Activated CD4-positive, alpha-beta T cell treated with anti-CD3 and anti-CD28 coated beads, Interleukin-2, amount 50 U/mL, for 24 hours (primary cell): ENCODE measurements around the gene HMCN2.

Experiments used
- DNase-seq, 2 donors: peaks; one replicate each; pipeline ENCODE4 v3.0.0-alpha.2; 2020; ENCODE audit warnings: low read depth in 1 of 2, low spot score in 1 of 2

HMCN2 gene

GRCh38 chr9:130290291-130291181 is 25.0 kb downstream of the HMCN2 start:
- no peak for DNase-seq

- DNase-seq = no peak
Observed at GRCh38 chr9:130291474-130291873, 25.9 kb downstream of the HMCN2 start.

DNA sequence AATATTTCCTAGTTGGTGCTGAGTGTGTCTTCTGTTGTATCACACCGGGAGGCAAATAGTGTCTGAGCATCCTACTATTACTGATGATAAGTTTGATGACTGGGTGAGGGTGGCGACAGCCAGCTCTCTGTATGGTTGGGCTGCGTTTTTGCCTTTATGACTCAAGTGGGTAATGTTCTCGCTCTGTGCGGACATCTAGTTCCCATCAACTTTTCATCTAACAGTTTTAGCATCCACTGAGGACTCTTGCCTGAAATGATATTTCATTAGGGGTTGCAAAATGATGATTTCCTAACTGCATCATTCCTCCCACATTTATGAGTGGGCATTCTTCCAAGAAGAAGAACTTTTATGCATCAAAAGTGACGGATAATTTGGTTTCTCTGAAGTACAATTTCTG is 26.5 kb downstream of the HMCN2 start:
- no peak for DNase-seq

DNA sequence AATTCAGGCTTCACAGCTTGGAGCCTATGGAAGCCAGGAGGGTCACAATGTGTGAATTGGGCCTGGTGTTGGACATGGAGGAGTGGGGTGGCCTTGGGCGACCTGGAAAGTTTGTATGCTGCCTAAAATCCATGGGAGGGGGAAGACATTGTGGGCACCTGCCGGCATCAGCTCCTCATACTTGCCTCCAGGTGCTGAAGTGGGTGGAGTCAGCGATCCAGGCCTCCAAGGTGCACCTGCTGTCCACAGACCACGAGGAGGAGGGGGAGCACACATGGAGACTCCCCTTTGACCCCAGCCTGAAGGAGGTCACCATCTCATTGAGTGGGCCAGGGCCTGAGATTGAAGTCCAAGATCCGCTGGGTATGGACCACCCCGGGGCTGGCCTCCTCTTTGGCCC is 29.1 kb downstream of the HMCN2 start:
- no peak for DNase-seq

GRCh38 chr9:130295431-130295830 is 29.9 kb downstream of the HMCN2 start:
- no peak for DNase-seq

DNA sequence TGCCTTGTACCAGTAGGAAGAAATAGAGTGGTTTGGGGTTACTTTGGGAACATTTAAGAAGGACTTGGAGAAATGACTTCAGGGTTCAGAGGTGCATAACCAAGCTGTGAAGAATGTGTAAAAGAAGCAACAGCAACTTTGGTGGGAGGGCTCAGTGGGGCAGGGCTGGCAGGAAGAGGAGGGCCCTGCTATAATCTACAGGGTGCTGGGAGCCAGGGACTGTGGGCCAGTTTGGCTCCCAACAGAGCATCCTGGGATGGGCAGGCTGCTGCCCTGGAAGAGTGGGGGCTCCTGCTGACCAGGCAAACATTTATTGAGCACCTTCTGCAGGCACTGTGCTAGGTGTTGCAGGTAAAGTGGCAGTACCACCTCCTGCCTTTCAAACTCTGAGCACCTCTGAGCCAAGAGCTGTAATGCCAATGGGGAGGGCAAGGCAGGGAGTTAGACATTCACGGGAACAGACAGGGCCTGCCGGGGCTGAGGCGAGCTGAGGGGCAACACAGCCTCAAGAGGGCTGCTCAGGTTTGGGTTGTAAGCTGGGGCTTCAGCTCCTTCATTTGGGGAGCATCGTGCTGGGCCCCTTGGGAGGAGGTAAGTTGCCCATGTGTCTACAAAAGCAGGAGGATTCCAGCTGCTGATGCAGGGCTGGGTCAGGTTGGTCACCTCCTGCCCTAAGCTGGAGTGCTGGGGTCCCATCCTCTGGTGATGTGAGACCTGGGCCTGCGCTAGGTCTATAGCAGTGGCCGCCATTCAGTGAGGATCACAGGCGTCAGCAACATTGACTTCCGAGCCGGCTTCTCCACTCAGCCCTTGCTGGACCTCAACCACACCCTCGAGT is 30.6 kb downstream of the HMCN2 start:
- no peak for DNase-seq

DNA sequence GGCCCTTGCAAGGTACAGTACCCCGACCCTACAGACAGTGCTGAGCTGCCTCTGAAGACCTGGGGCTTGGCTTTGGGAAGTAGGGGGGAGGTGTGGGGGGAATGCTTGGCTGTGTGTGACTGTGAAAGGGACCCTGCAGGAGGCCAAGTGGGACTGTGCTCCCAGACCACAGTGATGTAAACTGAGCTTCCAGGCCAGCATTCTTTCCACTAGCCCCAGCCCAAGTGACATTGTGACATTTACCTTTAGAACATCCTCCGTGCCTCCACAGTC is 31.2 kb downstream of the HMCN2 start:
- no peak for DNase-seq

GRCh38 chr9:130297371-130297770 is 31.8 kb downstream of the HMCN2 start:
- DNase-seq = no peak

GRCh38 chr9:130298662-130299279 is 33.2 kb downstream of the HMCN2 start:
- no peak for DNase-seq

DNA sequence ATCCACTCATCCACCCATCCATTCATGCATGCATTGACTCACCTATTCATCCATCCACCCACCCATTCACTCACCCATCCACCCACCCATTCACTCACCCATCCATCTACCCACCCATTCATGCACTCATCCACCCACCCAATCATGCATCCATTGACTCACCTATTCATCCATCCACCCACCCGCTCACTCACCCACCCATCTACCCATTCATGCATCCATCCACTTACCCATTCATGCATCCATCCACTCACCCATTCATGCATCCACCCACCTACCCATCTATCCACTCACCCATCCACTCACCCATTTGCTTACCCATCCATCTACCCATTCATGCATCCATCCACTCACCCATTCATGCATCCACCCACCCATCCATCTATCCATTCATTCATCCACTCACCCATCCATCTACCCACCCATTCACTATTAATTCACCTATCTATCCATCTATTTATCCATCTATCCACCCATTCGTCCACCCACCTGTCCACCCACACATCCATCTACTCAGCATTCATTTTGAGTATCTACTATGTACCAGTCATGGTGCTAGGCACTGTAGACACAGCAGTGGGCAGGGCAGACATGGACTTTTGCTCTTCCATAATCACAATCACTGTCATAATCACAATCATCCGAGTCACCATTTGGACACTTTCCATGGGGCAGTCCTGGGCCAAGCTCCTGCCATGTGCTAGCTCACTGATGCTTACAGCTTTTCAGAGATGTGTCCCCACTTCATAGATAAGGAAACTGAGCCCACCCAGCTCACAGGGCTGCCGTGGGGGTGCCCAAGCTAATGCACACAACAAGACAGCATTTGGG is 34.4 kb downstream of the HMCN2 start:
- no peak for DNase-seq

- DNase-seq = no peak
Observed at GRCh38 chr9:130300739-130301138, 35.2 kb downstream of the HMCN2 start.

GRCh38 chr9:130301483-130302286 is 36.1 kb downstream of the HMCN2 start:
- DNase-seq = no peak

DNA sequence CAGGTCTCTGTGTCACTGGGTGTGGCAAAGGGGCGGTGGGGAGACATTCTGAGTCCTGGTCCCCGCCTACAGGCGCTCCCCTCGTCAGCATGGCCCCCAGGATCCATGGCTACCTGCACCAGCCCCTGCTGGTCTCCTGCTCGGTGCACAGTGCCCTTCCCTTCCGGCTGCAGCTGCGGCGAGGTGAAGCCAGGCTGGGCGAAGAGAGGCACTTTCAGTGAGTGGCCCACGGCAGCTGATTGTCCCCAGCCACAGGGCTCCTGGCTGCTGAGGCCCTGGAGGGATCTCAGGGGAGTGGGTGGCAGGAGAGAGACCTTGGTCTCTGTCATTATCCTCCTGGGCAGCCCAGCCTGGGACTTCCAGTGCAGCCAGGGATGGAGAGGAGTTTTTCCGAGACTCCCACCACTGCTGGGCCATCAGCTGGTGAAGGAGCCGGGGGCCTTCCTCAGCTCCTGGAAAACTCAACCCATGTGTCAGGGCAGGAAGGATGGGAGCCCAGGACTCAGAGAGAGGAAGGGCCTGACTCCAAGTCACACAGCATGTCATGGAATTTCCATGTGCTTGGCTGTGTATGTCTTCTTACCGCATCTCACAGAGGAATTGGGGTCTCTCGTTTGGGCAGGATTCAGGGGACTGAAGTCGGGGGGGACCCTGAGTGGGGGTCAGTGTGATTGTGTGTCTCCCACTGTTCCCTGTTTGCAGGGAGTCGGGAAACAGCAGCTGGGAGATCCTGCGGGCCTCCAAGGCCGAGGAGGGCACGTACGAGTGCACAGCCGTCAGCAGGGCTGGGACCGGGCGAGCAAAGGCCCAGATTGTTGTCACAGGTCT is 37.4 kb downstream of the HMCN2 start:
- no peak for DNase-seq

DNA sequence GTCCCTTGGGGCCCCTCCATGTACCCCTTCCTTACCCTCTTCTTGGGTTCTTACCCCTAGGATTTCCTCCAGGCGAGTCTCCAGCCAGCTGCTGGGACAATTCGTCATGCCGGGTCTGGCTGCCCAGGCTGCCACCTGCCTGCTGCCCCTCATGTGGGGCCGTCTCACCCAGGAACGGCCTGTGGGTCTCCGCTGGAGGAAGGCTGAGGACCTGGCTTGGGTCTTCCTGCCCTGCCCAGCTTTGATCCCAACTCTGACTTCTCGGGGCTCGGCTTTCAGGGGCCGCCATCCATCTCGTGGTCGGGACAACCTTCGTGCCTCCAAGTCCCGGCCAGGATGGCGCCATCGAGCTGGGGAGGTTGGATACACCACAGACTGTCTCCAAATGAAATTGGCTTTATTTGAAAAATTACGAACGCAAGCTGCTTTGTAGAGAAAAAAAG is 38.1 kb downstream of the HMCN2 start:
- no peak for DNase-seq

- no peak for DNase-seq
Observed at GRCh38 chr9:130304116-130304515, 38.6 kb downstream of the HMCN2 start.

DNA sequence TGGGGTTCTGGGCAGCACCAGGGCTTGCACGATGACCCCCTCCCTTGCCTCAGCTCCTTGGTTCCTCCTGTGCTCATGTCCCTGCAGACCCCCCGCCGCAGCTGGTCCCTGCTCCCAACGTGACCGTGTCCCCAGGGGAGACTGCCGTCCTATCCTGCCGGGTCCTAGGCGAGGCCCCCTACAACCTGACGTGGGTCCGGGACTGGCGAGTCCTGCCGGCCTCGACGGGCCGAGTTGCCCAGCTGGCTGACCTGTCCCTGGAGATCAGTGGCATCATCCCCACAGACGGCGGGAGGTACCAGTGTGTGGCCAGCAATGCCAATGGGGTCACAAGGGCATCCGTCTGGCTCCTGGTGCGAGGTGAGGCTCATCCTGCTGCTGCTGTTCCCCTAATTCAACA is 39.1 kb downstream of the HMCN2 start:
- DNase-seq = no peak

GRCh38 chr9:130305381-130305780 is 39.8 kb downstream of the HMCN2 start:
- no peak for DNase-seq

DNA sequence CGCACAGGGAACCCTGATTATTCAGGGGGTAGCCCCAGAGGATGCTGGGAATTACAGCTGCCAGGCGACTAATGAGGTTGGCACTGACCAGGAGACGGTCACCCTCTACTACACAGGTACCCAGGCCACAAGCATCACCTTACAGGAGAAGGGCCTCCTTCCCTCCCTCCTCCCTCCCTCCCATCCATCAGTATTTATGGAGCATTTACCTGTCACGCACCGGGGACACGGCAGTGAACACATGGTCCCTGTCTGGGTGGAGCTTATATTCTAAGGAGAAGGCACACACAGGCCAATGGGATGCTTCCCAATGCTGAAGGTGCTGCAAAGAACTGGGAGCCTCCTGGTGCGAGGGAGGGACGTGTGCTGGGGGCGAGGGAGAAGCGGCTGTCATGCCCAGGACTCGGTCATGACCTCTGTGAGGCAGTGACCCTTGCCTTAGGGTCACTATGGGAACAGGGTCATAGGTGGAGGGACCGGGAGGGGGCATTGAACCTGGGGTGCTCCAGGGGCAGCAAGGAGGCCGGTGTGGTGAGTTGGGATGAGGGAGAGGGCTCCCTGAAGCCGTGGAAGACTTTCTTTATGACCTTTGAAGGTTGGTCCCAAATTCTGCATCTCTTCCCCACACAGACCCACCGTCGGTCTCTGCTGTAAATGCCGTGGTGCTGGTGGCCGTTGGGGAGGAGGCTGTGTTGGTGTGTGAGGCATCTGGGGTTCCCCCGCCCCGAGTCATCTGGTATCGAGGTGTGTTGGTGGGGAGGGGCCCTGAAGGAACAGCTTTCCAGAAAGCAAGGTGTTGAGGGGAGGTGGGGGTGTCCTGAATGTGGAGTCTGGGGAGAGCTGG is 41.5 kb downstream of the HMCN2 start:
- DNase-seq = no peak

- DNase-seq = no peak
Observed at GRCh38 chr9:130307667-130307943, 42.0 kb downstream of the HMCN2 start.
